HepG2 (cell line): Measurements from ENCODE around the gene LEMD1. TPM values are rescaled to one million over a fixed set of nuclear protein-coding genes. Genes with fewer than 3 reads are reported as not detected.
A peak's percentile ranks its signal among the peaks of the same experiment; 100 is the strongest.

Experiments
- ATAC-seq: fragments of 200-7000 bp; cut with Tn5 transposase; 3 replicates; pipeline ENCODE4 v1.9.1; 2020; ENCODE audit warnings: mild to moderate bottlenecking, moderate library complexity
- BruUV-seq: library from RNA; stranded (reverse); fragments of 400-500 nt; replicated peaks from 2 replicates; lab custom pipeline; 2021; lab: Mats Ljungman, UMichigan
- CTCF ChIA-PET: fragments of 300-600 bp; formaldehyde crosslinking; extraction: SDS; loops from one replicate; lab custom pipeline; 2021; ENCODE audit warnings: low total read pairs, inconsistent platforms, low intra/inter-chr PET ratio; lab: Yijun Ruan, JAX
- POLR2A ChIA-PET: fragments of 350-600 bp; sonication (Branson Sonifier 250); formaldehyde crosslinking; loops from one replicate; lab custom pipeline; 2020; ENCODE audit warnings: antibody characterized with exemption, inconsistent platforms; lab: Yijun Ruan, JAX
- DNase-seq: peaks from one replicate; pipeline ENCODE4 v3.0.0-alpha.2; 2015; ENCODE audit warnings: low spot score
- FAIRE-seq: peaks from 3 replicates; lab custom pipeline; 2011; peaks lifted over from hg19 to GRCh38; lab: Jason Lieb, UNC
- H2AFZ ChIP-seq: one replicate; pipeline ENCODE4 v1.6.1; 2011; ENCODE audit warnings: low read length, inconsistent platforms
- H3K27ac ChIP-seq: fragments of 300-600 bp; 3 replicates; pipeline ENCODE4 v1.8.0; 2011; ENCODE audit warnings: mixed run types, mild to moderate bottlenecking, mixed read lengths, low read length, inconsistent platforms; ENCODE audit not compliant: insufficient read depth; ENCODE audit errors: extremely low read length
- H3K27me3 ChIP-seq, 2 experiments: fragments of 200-600 bp in 1 of 2; 2 replicates in 1 of 2; 3 replicates in 1 of 2; pipeline versions ENCODE4 v1.6.0 to v1.8.0; 2011; ENCODE audit warnings: low read length in 2 of 2, mild to moderate bottlenecking in 2 of 2, moderate library complexity in 2 of 2, inconsistent platforms in 1 of 2; ENCODE audit not compliant: insufficient read depth in 2 of 2, control insufficient read depth in 1 of 2
- H3K36me3 ChIP-seq, 2 experiments: fragments of 200-600 bp in 1 of 2; replicated peaks in 1 of 2; 2 replicates in 1 of 2; 3 replicates in 1 of 2; pipeline versions ENCODE4 v1.5.1 to v1.8.0; 2011; ENCODE audit warnings: low read length in 2 of 2, inconsistent platforms in 1 of 2; ENCODE audit not compliant: insufficient read depth in 2 of 2, control insufficient read depth in 1 of 2
- H3K4me1 ChIP-seq: 2 replicates; pipeline ENCODE4 v1.5.1; 2012; ENCODE audit warnings: low read length, inconsistent platforms; ENCODE audit not compliant: insufficient read depth
- H3K4me2 ChIP-seq: 2 replicates; pipeline ENCODE4 v1.6.0; 2011; ENCODE audit warnings: low read depth, low read length, inconsistent platforms
- H3K4me3 ChIP-seq, 3 experiments: fragments of 200-600 bp in 1 of 3; sonication (generic), shearing (Covaris generic) in 1 of 3; replicated peaks in 1 of 3; 2 replicates each; pipeline ENCODE4 v1.5.1; 2011 to 2016; ENCODE audit warnings: low read length in 3 of 3, inconsistent platforms in 2 of 3, low read depth in 2 of 3, mild to moderate bottlenecking in 2 of 3, control low read depth in 1 of 3, mixed read lengths in 1 of 3; ENCODE audit not compliant: insufficient read depth in 1 of 3
- H3K79me2 ChIP-seq: one replicate; pipeline ENCODE4 v1.6.1; 2011; ENCODE audit warnings: low read length, inconsistent platforms; ENCODE audit not compliant: insufficient read depth
- H3K9ac ChIP-seq: 2 replicates; pipeline ENCODE4 v1.6.0; 2011; ENCODE audit warnings: mild to moderate bottlenecking, low read depth, low read length, inconsistent platforms; ENCODE audit not compliant: insufficient read depth
- H3K9me3 ChIP-seq: 2 replicates; pipeline ENCODE4 v1.5.1; 2012; ENCODE audit warnings: mild to moderate bottlenecking, low read length
- H4K20me1 ChIP-seq: 2 replicates; pipeline ENCODE4 v1.6.0; 2011; ENCODE audit warnings: inconsistent platforms, mild to moderate bottlenecking, low read length, moderate library complexity; ENCODE audit not compliant: insufficient read depth
- AGO2 ChIP-seq: fragments of 200-400 bp; formaldehyde crosslinking; optimal IDR thresholded peaks from 2 replicates; pipeline ENCODE3; 2017; ENCODE audit warnings: mild to moderate bottlenecking, low read depth, low read length, moderate library complexity
- RBM22 ChIP-seq: fragments of 200-400 bp; formaldehyde crosslinking; optimal IDR thresholded peaks from 2 replicates; pipeline ENCODE3; 2017; ENCODE audit warnings: mild to moderate bottlenecking, low read length, moderate library complexity
- WGBS: methylation state at CpG from one replicate; pipeline ENCODE4 v1.1.6; 2017; ENCODE audit warnings: low lambda C conversion rate; 5-methylcytosine and 5-hydroxymethylcytosine counted together
- in situ Hi-C: cut with HindIII; loops from 2 replicates; pipeline ENCODE4 v1.10.0; 2017; ENCODE audit warnings: low pct_unique_long_range_greater_than_20kb; ENCODE audit not compliant: extremely low pct_ligation_motif_present
- intact Hi-C: fragments of 100-400 bp; cut with micrococcal nuclease; formaldehyde crosslinking; loops from one replicate; pipeline ENCODE4 v1.10.0; 2022; ENCODE audit not compliant: unreplicated experiment
- polyA plus RNA-seq, 8 experiments: library from polyadenylated mRNA; depleted of rRNA in 3 of 8; stranded (reverse) in 7 of 8; unstranded in 1 of 8; fragments of >200 nt; fragmentation: Illumina TruSeq in 4 of 8; extraction: Trizol in 4 of 8; gene quantifications; 2 replicates each; pipeline versions ENCODE4 v1.2.1 to v1.2.3, GENCODE V29; 2011 to 2016; ENCODE audit warnings: low read depth in 4 of 8, missing spikeins in 1 of 8, mixed read lengths in 1 of 8; ENCODE audit not compliant: insufficient read depth in 1 of 8
- total RNA-seq, 5 experiments: library from RNA; depleted of rRNA; stranded (reverse); fragments of >200 nt; fragmentation: Illumina TruSeq; extraction: Trizol; gene quantifications; 2 replicates each; pipeline ENCODE4 v1.2.3, GENCODE V29; 2016; ENCODE audit warnings: low read depth in 1 of 5
- TF ChIP-seq, protein P1 (sequence below): sonication (generic); formaldehyde crosslinking; IDR thresholded peaks from 2 replicates; pipeline ENCODE4 v1.5.0; 2020; ENCODE audit warnings: mild to moderate bottlenecking, missing genetic modification reagents, moderate library complexity
- TF ChIP-seq, protein P2 (sequence below), 2 experiments: sonication (generic) in 1 of 2; formaldehyde crosslinking in 1 of 2; IDR thresholded peaks; 2 replicates each; pipeline versions ENCODE4 v1.5.1 to v1.6.1; 2011 to 2020; ENCODE audit warnings: borderline replicate concordance in 1 of 2, low read depth in 1 of 2, low read length in 1 of 2, mild to moderate bottlenecking in 1 of 2, missing genetic modification reagents in 1 of 2, moderate library complexity in 1 of 2

Gene LEMD1
- total and polyA plus RNA-seq, 2 of the 13 experiments (the other 11 are each of a cell fraction or from before 2014, with no cell fraction given) = 1.4 to 2.3 TPM

DNA sequence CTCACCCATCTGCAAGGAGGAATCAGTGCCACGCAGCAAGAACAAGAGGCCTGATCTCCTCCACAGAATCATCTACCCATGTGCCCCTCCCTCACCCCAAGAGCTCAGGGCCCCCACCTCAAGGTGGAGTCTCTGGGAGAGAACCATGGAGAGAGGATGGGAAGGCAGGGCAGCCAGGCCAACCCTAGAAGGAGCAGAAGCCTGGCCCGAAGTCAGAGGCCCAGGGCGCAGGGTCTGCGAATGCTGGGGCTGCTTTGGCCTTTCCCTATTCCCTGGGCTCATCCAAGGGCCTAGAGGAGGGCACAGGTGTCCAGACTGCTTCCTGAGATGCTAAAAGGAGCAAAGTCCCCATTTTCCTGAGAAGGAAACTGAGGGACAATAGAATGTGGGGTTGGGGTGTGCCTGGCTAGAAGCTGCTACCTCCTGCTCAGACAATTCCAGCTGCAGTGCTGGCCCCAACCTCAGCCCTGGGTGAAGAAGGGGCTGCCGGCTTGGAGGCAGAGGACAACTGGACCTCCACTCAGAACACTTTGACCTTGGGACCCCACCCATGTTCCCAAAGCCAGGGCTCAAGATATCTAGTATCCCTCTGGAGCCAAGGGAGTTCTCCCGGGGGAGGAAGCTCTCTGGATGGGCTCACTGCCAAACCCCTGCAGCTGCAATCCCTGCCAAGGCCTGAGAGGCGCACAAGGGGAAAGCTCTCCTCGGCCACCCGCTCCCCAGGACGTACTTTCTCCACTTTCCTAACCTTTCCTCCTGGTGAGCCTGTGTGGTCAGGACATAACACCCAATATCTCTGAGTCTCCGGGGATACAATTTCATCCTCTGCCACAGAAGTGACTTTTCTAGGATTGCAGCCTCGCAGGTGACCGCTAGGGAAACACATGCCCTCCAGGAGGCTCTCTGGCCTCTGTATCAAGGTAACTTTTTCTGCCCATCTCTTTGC lies 16.6 kb upstream of the LEMD1 start (continued):
- TF ChIP-seq, protein P1, sequence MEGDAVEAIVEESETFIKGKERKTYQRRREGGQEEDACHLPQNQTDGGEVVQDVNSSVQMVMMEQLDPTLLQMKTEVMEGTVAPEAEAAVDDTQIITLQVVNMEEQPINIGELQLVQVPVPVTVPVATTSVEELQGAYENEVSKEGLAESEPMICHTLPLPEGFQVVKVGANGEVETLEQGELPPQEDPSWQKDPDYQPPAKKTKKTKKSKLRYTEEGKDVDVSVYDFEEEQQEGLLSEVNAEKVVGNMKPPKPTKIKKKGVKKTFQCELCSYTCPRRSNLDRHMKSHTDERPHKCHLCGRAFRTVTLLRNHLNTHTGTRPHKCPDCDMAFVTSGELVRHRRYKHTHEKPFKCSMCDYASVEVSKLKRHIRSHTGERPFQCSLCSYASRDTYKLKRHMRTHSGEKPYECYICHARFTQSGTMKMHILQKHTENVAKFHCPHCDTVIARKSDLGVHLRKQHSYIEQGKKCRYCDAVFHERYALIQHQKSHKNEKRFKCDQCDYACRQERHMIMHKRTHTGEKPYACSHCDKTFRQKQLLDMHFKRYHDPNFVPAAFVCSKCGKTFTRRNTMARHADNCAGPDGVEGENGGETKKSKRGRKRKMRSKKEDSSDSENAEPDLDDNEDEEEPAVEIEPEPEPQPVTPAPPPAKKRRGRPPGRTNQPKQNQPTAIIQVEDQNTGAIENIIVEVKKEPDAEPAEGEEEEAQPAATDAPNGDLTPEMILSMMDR (CRISPR knock-in tag) = peak; percentile 65
- TF ChIP-seq, all 625 proteins: peak for 24

DNA sequence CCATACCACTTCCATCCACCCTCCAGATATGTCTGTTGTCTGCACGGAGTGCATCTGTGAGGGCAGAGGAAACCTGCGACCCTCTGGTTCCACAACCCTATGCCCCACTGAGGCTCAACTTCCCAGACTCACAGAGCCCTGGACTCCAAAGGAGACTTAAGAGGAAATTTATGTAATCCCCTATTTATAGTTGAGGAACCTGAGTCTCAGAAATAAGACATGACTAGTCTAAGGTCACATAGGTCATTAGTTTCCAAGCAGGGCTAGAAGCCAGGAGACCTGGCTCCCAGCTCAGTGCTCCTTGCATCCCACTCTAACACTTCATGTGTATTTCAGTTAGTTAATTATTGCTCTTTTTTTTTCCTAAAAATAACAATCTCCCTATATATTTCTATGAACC lies 15.7 kb upstream of the LEMD1 start:
- in situ Hi-C loops (no loop called here), intact Hi-C loops (no loop called here)
- no peak overlapping the region for H3K4me2 ChIP-seq
- no peak for FAIRE-seq
- no peaks in the 10 kb centered on the region for H3K9me3 ChIP-seq
- H3K4me3 ChIP-seq = no peak overlapping the region
- TF ChIP-seq RBM22 (peak; percentile 47), AGO2 (peak; percentile 8)
- TF ChIP-seq, protein P2, sequence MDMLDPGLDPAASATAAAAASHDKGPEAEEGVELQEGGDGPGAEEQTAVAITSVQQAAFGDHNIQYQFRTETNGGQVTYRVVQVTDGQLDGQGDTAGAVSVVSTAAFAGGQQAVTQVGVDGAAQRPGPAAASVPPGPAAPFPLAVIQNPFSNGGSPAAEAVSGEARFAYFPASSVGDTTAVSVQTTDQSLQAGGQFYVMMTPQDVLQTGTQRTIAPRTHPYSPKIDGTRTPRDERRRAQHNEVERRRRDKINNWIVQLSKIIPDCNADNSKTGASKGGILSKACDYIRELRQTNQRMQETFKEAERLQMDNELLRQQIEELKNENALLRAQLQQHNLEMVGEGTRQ (IDR thresholded peaks at IDR 0.05; ENCODE audit: low read depth, low read length) = no peak
- TF ChIP-seq, protein P2 (CRISPR knock-in tag; IDR thresholded peaks at IDR 0.05; ENCODE audit: borderline replicate concordance) = no peak
- no peak for DNase-seq
- no peak for ATAC-seq
- no peak overlapping the region for H2AFZ ChIP-seq
- H4K20me1 ChIP-seq = peaks cover 4% of the 10 kb centered on the region; the same call in 1 of the 2 replicates
- ChIA-PET CTCF (no interaction called here), POLR2A (no interaction called here)
- no peak overlapping the region for H3K9ac ChIP-seq
- peaks cover 6 to 22% of the 10 kb centered on the region in 2 experiments; a peak in 4 of 5 replicates for H3K27me3 ChIP-seq
- 65% methylated on average over 2 of the region's 2 CpGs for WGBS
- no TSS peak for BruUV-seq
- peaks cover 41% of the 10 kb centered on the region for H3K4me1 ChIP-seq
- no peaks in the 10 kb centered on the region for H3K36me3 ChIP-seq
- H3K79me2 ChIP-seq = no peaks in the 10 kb centered on the region
- H3K27ac ChIP-seq = no peak overlapping the region
